HG03064 (cell line): ENCODE data around the gene CAPN11.
"Not testable (repeated sequence)": the region's sequence is repeated elsewhere in the genome, so short reads cannot be mapped to it uniquely, and the experiment has no call there.

Experiments used
- ATAC-seq: cut with Tn5 transposase; IDR thresholded peaks from one replicate; pipeline ENCODE4 v1.9.1; 2021; ENCODE audit warnings: low read depth; ENCODE audit not compliant: unreplicated experiment

The CAPN11 gene

DNA sequence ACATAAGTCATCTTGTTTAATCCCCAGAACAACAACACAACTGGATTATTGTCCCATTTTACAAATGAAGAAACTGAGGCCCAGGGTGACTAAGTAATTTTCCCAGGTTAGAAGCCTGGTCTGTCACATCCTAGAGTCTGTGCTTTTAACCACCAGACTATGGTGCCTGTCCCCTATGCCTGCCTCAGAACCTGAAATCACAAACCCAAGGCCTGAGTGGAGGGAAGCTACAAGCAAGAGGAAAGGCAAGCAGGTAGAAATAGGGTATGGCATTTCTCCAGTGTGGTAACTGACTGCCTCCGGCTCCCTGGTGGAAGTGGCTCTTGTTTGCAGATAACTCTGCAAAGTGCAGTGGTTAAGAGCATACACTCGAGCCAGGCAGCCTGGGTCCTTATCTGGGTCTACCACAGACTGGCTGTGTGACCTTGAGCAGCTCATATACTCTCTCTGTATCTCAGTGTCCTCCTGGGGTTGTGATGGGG, 28.7 kb upstream of the CAPN11 start:
- ATAC-seq: no peak

DNA sequence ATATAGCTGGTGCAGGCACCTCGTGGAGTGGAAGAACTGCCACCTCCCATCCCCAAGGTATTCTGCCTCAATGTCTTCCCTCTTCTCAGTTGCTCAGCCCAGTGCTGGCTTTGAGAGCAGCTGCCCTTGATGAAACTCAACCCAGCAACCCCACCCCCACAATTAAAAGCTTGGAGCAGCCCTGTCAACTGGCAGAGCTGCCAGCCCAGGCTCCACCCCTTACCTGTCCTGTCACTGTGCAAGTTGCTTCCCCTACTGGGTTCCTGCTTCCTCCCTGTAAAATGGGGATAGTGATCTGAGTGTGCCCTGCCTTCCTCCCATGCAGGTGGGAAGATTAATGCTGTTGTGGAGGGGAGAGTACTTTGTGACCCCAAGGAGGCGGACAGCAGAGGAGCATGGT, 26.7 kb upstream of the CAPN11 start:
- ATAC-seq: no peak

- no peak for ATAC-seq
These were observed 26.1 kb upstream of the CAPN11 start for GRCh38 chr6:44132476-44132875.

DNA sequence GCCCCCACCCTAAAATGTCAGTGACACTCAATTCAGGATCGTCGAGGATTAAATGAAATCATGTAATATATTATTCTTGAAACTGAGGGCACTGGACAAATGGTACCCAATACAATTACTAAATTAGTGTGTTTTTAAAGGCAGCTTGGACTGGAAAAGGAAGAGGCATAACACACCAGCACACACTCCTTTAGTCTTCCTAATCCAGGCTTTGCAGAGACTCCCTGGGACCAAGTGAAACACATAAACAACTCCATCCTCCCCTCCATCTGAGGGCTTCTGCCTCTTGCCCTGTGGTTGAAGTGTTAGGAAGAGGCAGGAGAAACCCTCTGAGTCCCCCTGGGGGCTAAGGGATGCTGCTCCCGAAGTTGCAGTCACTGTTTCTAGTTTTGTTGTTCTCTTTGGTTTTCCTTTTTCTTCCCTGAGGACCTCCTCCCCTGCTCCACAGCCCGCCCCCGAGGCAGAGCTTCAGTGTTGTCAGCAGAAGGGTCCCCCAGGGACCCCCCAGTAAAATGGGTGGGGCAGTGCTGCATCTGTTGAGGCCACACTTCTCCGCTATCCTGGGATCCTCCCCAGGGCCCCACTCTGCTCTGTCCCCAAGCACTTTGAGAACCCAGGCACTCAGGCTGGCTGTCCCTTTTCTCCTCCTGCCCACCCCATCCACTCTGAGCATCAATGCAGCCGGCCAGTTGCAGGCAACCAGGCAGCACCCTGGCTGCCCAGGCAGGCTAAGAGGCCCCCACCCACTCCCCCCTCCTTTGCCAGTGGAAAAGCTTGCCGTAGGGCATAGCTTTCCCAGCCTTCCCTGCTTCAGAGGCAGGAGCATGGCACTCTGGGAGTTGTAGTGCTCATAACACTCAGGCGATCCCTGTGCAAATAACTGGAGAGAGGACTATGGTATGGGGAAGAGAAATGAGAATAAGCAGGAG, 25.4 kb upstream of the CAPN11 start:
- ATAC-seq: no peak

DNA sequence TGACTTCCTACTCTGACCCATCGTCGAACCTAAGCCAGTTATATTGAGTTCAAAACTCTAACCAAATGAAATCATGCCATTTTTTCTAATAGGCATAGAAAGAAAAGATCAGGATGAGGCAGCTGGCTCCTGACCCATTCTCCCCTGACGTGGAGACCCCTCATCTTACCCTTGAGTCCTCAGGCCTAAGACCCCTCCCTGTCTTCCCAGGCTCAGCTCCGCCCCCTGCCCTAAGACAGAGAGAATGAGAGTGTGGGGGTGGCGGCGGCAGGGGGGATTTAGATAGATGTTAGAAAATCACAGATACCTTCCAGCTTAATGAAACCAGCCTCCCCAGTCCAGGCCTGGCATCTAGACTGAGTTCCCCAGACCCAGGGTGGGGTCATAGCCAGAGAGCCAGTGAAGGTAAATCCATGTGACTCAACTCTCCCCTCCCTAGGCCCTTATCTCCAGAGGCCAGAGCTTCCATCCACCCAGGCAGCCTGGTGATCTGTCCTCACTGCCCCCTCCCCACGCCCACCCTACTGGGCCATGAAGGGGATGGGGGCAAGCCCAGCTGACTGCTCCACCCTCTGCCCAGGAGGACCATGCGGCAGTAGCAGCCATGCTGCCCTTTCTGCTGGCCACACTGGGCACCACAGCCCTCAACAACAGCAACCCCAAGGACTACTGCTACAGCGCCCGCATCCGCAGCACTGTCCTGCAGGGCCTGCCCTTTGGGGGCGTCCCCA, 24.5 kb upstream of the CAPN11 start:
- ATAC-seq: no peak

DNA sequence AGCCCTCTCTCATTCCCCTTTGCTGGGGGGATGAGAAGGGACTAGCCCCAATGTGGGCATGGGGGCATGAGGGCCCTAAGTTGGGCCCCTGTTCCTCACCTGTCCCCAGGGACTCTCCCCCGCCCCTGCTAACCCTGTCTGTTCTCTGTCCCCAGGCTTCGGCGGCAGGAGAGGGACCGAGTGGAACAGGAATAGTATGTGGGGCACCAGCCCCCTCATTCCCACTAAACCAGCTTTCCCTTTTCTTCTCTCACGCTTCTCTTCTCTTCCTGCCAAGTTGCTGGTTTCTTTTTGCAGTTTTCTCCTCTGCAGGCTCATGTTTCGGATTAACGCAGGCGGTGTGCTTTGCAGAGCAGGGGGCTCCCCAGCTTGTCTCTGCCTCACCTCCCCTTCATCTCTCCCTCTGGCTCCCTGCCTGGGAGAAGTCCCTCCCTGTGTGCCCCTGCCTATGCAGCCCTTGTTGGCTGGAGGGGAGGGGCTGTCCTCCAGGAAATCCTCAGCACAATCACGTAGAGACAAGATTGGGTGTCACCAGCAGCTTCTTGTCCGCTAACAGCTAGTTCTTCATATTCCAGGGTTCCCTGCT, 23.4 kb upstream of the CAPN11 start:
- ATAC-seq: no peak

DNA sequence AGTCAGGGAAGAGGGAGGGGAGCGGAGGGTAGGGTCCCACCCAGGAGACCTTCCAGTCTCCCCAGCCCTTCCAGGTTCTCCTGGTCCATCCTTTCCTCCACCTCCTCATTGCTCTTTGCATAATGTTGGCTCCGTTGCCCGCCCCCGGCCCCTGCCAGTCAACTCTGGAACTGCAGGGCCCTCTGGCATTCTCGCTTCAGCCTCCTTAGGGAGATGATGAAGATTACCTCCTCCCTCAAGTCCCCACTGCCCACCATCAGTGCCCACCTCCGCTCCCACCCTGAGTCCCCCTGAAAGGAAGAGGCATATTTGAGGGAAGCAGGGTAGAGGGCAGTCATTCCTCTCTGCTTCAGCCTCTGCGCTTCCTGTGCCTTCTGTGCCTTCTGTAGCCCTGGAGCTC, 22.7 kb upstream of the CAPN11 start:
- ATAC-seq: no peak

DNA sequence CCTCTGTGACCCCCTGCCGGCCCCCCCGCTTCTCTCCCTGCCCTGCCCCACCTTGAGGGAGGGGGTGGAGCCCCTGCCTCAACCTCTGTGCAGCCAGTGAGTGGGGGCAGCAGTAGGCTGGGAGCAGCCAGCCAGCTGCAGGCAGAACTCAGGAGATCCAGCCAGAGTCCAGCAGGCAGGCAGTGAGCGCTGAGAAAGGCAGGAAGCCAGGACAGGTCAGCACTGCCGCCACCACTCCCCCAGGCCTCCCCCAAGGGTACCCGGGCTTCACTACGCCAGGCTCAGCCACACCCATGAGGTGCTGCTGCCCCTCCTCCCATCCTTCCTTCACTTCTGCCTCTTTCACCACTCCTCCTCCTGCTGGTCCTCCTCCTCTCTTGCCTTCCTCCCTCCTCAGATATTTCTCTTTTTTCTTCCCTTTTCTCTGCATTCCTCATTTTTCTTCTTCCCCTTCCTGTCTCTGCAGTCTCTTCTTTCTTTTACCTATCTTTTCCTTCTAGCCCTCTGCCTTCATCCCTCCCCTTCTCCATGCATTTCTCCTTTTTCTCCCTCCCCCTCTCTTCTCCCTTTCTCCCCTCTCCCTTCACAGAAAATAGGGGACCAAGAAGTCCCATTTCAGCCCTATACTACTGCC, 19.8 kb upstream of the CAPN11 start:
- no peak for ATAC-seq

DNA sequence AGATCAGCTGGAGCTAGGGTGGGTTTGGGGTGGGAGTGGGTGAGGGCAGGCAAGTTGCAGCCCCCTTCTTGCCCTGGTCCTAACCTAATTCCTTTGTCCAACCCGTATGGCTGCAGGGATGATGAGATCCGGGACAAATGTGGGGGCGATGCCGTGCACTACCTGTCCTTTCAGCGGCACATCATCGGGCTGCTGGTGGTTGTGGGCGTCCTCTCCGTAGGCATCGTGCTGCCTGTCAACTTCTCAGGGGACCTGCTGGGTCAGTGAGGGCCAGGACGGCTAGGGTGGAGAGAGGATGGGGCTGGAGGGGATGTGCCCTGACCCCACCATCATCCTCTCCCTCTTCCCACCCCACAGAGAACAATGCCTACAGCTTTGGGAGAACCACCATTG, 19.3 kb upstream of the CAPN11 start:
- no peak for ATAC-seq

- no peak for ATAC-seq
These were observed 15.8 kb upstream of the CAPN11 start for GRCh38 chr6:44142835-44143234.

DNA sequence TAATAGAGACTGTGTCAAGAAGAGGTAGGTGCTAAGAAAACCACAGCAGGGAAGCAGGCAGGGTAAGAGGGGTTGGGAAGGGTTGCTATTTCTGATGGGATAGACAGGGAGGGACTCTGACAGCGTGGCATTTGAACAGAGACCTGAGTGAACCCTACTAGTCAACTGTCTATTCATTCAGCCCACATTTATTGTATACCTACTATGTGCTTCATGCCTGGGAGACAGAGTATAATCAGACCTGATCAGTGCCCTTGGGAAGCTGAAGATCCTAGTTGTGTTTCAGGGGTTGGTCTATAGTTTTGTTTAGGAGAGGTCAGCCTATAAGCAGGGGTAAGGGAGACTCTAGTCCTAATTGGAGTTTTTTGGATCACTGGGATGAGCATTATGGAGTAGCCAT, 14.9 kb upstream of the CAPN11 start:
- ATAC-seq: no peak

DNA sequence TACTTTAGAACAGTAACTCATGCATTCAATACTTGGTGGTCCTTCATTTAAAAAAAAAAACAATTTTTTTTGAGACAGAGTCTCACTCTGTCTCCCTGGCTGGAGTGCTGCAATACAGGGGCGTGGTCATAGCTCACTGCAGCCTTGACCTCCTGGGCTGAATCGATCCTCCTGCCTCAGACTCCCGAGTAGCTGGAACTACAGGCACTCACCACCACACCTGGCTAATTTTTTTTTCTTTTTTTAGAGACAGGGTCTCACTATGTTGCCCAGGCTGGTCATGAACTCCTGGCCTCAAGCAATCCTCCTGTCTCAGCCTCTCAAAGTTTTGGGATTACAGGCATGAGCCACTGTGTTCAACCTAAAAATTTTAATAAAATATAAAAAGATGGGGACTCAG, 14.1 kb upstream of the CAPN11 start:
- ATAC-seq: not testable (repeated sequence)

DNA sequence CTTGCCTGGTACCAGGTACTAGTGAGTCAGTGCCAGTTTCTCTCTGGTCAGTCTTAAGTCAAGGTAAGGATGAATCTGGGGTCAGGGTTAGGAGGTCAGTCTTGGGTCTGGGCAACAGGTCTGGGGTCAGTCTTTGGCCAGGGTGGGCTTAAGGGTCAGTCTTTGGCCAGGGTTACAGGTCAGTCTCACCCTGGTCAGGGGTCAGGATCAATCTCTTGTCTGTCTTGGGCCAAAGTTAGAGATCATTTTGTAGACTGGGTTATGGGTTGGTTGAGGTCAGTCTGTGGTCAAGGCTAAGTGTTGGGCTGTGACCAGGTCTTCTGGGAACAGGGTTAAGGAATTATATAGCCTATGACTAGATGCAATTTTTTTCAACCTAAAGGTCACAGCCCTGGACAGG, 12.8 kb upstream of the CAPN11 start:
- no peak for ATAC-seq

DNA sequence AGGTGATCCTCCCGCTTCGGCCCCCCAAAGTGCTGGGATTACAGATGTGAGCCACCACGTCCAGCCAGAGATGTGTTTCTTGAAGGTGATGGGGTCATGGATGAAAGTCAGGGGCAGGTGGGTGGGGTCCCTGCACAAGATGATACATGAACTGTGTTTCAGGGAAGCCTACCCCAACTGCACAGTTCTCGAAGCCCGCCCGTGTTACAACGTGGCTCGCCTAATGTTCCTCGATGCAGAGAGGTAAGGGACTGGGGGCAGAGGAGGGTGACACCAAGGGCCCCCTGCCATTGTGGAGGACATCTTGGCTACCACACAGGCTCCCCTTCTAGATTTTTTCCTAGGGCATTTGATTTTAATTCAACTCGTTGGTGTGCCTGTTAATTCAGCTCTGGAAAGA, 11.9 kb upstream of the CAPN11 start:
- ATAC-seq: no peak

GRCh38 chr6:44147256-44147655, 11.4 kb upstream of the CAPN11 start:
- ATAC-seq: no peak

DNA sequence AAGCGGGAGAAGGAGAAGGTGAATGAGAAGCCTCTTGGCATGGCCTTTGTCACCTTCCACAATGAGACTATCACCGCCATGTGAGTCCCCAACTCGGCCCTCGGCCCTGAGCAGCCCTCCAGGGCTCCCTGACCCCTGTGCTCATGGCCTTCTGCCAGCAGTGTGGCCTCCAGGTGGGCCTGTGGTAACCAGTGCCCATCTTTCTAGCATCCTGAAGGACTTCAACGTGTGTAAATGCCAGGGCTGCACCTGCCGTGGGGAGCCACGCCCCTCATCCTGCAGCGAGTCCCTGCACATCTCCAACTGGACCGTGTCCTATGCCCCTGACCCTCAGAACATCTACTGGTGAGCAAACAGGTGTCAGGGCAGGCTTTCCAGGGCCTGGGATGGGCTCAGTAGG, 10.3 kb upstream of the CAPN11 start:
- ATAC-seq: no peak

- no peak for ATAC-seq
These were observed 9.1 kb upstream of the CAPN11 start for GRCh38 chr6:44149369-44150012.

- ATAC-seq: no peak
These were observed 8.2 kb upstream of the CAPN11 start for GRCh38 chr6:44150317-44150917.

DNA sequence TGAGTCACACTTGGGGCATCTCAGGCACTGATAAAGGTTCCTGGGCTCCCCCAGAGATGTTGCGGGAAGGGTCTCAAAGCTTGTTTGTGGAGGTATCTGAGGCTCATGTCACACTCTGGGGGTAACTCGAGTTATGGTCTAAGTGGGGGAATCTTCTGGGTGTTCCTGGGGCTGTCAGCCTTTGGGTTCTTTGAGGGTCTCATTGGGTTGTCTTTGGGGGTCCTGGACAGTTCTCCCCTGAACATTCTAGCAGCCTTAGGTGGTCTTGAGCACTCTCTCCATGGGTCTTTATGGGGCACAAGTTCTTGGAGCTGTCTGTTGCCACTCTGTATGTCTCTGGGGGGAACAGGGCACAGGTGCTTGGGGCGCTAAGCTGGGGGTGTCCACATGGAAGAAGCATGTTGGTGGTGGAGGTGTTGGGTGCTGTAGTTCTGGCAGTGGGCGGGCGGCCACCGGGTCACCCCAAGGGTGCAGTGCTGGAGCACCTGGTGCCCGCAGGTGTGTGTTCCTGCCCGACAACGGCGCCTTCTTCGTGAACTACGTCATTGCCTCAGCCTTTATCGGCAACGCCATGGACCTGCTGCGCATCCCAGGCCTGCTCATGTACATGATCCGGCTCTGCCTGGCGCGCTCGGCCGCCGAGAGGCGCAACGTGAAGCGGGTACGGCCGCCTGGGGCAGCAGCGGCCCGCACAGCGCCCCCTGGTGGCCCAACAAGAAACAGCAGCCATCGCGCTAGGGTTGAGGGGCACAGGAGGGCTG, 7.1 kb upstream of the CAPN11 start:
- ATAC-seq: peak; percentile 68
